K562 (cell line): Measurements from ENCODE around the gene RCSD1. TPM values are rescaled to one million over a fixed set of nuclear protein-coding genes. Genes with fewer than 3 reads are reported as not detected.

ENCODE experiments used
- CREBBP ChIP-seq: IDR thresholded peaks from one replicate; pipeline ENCODE4 v1.6.1; 2012; ENCODE audit warnings: low read depth, mild to moderate bottlenecking, control low read depth, inconsistent platforms, low read length
- ELF4 ChIP-seq: fragments of 450-650 bp; formaldehyde crosslinking; IDR thresholded peaks from 2 replicates; pipeline ENCODE4 v1.4.0; 2022; ENCODE audit warnings: missing genetic modification characterization
- ERF ChIP-seq: fragments of 450-650 bp; formaldehyde crosslinking; IDR thresholded peaks from 2 replicates; pipeline ENCODE4 v1.4.0; 2020; ENCODE audit warnings: mild to moderate bottlenecking, mixed read lengths
- HNRNPLL ChIP-seq: fragments of 200-400 bp; formaldehyde crosslinking; IDR thresholded peaks from 2 replicates; pipeline ENCODE4 v1.6.1; 2017; ENCODE audit warnings: low read length, low read depth, mild to moderate bottlenecking; ENCODE audit not compliant: poor library complexity, severe bottlenecking
- IFI16 ChIP-seq: fragments of 250-450 bp; sonication (Bioruptor Pico); IDR thresholded peaks from 2 replicates; pipeline ENCODE4 v2.1.2; 2022; ENCODE audit warnings: mild to moderate bottlenecking, inconsistent platforms
- KDM1A ChIP-seq, 2 experiments: fragments of 450-650 bp; IDR thresholded peaks; 2 replicates each; pipeline ENCODE4 v1.6.1; 2016; ENCODE audit warnings: mild to moderate bottlenecking in 2 of 2
- MBD1 ChIP-seq: fragments of 250-450 bp; sonication (Bioruptor Pico); IDR thresholded peaks from 2 replicates; pipeline ENCODE4 v1.8.0; 2022; ENCODE audit warnings: inconsistent platforms
- MBD2 ChIP-seq: sonication (generic); IDR thresholded peaks from 2 replicates; pipeline ENCODE4 v1.6.1; 2016; ENCODE audit warnings: low read depth, borderline replicate concordance
- MEF2A ChIP-seq: IDR thresholded peaks from 2 replicates; pipeline ENCODE4 v1.6.1; 2011; ENCODE audit warnings: low read depth, mild to moderate bottlenecking, low read length, moderate library complexity; ENCODE audit not compliant: control insufficient read depth
- NBN ChIP-seq: fragments of 450-650 bp; IDR thresholded peaks from 2 replicates; pipeline ENCODE4 v1.6.1; 2016; ENCODE audit warnings: low read depth, mild to moderate bottlenecking
- PHTF2 ChIP-seq: fragments of 250-450 bp; sonication (Bioruptor Pico); IDR thresholded peaks from 2 replicates; pipeline ENCODE4 v1.5.0; 2021; ENCODE audit warnings: mild to moderate bottlenecking
- SIN3A ChIP-seq, 2 experiments: fragments of 150-350 bp in 1 of 2; IDR thresholded peaks; 2 replicates each; pipeline ENCODE4 v1.6.1; 2011 to 2016; ENCODE audit warnings: borderline replicate concordance in 2 of 2, low read depth in 2 of 2, low read length in 2 of 2, mild to moderate bottlenecking in 2 of 2, moderate library complexity in 2 of 2; ENCODE audit not compliant: control insufficient read depth in 1 of 2
- SNAPC5 ChIP-seq: fragments of 250-450 bp; sonication (Bioruptor Pico); IDR thresholded peaks from 2 replicates; pipeline ENCODE4 v1.8.0; 2021; ENCODE audit warnings: moderate library complexity, mild to moderate bottlenecking, inconsistent platforms
- TEAD1 ChIP-seq, 2 experiments: fragments of 450-650 bp in 1 of 2; sonication (generic) in 1 of 2; formaldehyde crosslinking; IDR thresholded peaks; 2 replicates each; pipeline versions ENCODE4 v1.4.0 to v1.8.0; 2020 to 2022; ENCODE audit warnings: mild to moderate bottlenecking in 2 of 2, missing genetic modification reagents in 1 of 2
- THRA ChIP-seq: fragments of 450-650 bp; IDR thresholded peaks from 2 replicates; pipeline ENCODE4 v1.6.1; 2017; ENCODE audit warnings: mild to moderate bottlenecking, moderate library complexity
- ZFPM2 ChIP-seq: fragments of 250-450 bp; sonication (Bioruptor Pico); IDR thresholded peaks from 2 replicates; pipeline ENCODE4 v1.5.1; 2022; ENCODE audit warnings: mild to moderate bottlenecking
- ZNF133 ChIP-seq: fragments of 250-450 bp; sonication (Bioruptor Pico); IDR thresholded peaks from 2 replicates; pipeline ENCODE4 v1.4.0; 2020; ENCODE audit warnings: mild to moderate bottlenecking
- ZNF79 ChIP-seq: fragments of 250-450 bp; sonication (Bioruptor Pico); IDR thresholded peaks from 2 replicates; pipeline ENCODE4 v1.4.0; 2020; ENCODE audit warnings: low read depth, mild to moderate bottlenecking, moderate library complexity
- polyA plus RNA-seq, 8 experiments: library from polyadenylated mRNA; depleted of rRNA in 4 of 8; stranded (reverse) in 5 of 8; unstranded in 3 of 8; fragments of >200 nt; fragmentation: Nextera tagmentation in 2 of 8; fragmentation: Illumina TruSeq in 1 of 8; extraction: Ambion mirVana in 2 of 8; extraction: Trizol in 1 of 8; gene quantifications; 2 replicates each; pipeline versions ENCODE4 v1.2.1 to v1.2.3, GENCODE V29; 2011 to 2014; ENCODE audit warnings: inconsistent platforms in 1 of 8, missing spikeins in 1 of 8
- total RNA-seq, 7 experiments: library from RNA; depleted of rRNA in 6 of 7; stranded (reverse); fragments of >200 nt in 6 of 7; fragmentation: Illumina TruSeq in 2 of 7; extraction: Trizol in 2 of 7; gene quantifications; 2 replicates each; pipeline versions ENCODE4 v1.2.1 to v1.2.3, GENCODE V29; 2011 to 2021; ENCODE audit warnings: low replicate concordance in 1 of 7
- TF ChIP-seq, protein P1 (sequence below): fragments of 250-450 bp; sonication (Bioruptor Pico); IDR thresholded peaks from 2 replicates; pipeline ENCODE4 v1.8.0; 2022; ENCODE audit warnings: inconsistent platforms, mild to moderate bottlenecking, moderate library complexity, borderline replicate concordance
- TF ChIP-seq, protein P2 (sequence below): IDR thresholded peaks from 2 replicates; pipeline ENCODE4 v1.6.1; 2011; ENCODE audit not compliant: insufficient read length; ENCODE audit errors: extremely low read depth
- TF ChIP-seq, protein P3 (sequence below): fragments of 250-450 bp; sonication (Bioruptor Pico); IDR thresholded peaks from 2 replicates; pipeline ENCODE4 v1.4.0; 2020; ENCODE audit warnings: borderline replicate concordance

RCSD1 gene
- total and polyA plus RNA-seq, 9 of the 15 experiments (the other 6 are each of a cell fraction or from before 2014, with no cell fraction given) = 7.8 to 69.8 (median 45.3) TPM

DNA sequence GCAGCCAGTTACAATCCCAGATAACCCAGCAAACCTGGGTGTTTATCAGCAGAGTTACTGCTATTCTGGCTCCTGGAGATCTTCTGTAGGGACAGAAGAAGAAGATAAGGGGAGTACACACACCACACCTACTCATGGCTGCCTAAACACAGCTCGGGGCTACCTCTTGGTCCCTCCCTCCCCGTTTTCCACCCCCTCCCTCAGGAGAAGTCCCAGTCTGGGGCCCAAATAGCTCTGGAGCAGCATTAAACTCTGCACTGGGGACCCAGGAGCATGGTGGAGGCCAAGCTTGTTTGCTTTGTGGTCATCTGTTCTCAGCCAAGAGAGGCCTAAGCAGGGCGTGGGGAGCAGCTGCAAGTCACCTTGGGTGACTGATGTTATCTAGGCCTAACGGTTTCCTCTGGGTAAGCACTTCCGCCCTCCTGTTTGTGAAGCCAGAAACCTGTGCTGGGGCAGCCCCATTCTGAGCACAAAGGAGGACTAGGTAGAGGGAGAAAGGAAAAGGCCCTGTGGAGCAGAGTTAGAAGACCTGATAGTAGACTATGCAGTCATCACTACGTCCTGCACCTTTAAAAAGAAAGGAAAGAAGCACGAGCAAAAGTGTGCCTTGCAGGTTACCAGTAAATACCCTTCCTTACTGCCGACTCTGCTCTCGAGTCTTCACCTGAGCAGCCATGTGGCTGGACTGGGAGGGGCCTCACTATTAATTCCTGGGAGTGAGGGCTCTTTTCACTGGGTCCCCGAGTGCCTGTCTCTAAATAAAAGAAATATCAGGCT lies 2.0 kb upstream of the RCSD1 start (continued):
- TF ChIP-seq IFI16 (CRISPR knock-in tag) = no peak
- TF ChIP-seq, protein P1, sequence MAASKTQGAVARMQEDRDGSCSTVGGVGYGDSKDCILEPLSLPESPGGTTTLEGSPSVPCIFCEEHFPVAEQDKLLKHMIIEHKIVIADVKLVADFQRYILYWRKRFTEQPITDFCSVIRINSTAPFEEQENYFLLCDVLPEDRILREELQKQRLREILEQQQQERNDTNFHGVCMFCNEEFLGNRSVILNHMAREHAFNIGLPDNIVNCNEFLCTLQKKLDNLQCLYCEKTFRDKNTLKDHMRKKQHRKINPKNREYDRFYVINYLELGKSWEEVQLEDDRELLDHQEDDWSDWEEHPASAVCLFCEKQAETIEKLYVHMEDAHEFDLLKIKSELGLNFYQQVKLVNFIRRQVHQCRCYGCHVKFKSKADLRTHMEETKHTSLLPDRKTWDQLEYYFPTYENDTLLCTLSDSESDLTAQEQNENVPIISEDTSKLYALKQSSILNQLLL (CRISPR knock-in tag) = no peak
- TF ChIP-seq SIN3A (IDR thresholded peaks at IDR 0.05; ENCODE audit: borderline replicate concordance in 2 of 2, control insufficient read depth in 1 of 2, low read depth in 2 of 2, low read length in 2 of 2) = peak; percentile 32 to 81; a peak in 1 of 4 replicates
- peak; percentile 73; the same call in 1 of the 2 replicates for TF ChIP-seq MEF2A
- no peak; the same call in none of the 2 replicates for TF ChIP-seq ERF (CRISPR knock-in tag)
- peak; percentile 91 to 93 for TF ChIP-seq KDM1A (IDR thresholded peaks at IDR 0.05)
- TF ChIP-seq CREBBP = no peak
- peak; percentile 98 for TF ChIP-seq NBN
- TF ChIP-seq, protein P2, sequence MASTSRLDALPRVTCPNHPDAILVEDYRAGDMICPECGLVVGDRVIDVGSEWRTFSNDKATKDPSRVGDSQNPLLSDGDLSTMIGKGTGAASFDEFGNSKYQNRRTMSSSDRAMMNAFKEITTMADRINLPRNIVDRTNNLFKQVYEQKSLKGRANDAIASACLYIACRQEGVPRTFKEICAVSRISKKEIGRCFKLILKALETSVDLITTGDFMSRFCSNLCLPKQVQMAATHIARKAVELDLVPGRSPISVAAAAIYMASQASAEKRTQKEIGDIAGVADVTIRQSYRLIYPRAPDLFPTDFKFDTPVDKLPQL = no peak
- no peak for TF ChIP-seq ZFPM2
- no peak for TF ChIP-seq ZNF133 (CRISPR knock-in tag)
- no peak for TF ChIP-seq HNRNPLL
- no peak for TF ChIP-seq MBD1
- no peak for TF ChIP-seq SNAPC5 (CRISPR knock-in tag)
- TF ChIP-seq ZNF79 (CRISPR knock-in tag) = no peak
- TF ChIP-seq TEAD1 (CRISPR knock-in tag; IDR thresholded peaks at IDR 0.05) = peak; percentile 81 to 85; a peak in 3 of 4 replicates
- TF ChIP-seq, protein P3, sequence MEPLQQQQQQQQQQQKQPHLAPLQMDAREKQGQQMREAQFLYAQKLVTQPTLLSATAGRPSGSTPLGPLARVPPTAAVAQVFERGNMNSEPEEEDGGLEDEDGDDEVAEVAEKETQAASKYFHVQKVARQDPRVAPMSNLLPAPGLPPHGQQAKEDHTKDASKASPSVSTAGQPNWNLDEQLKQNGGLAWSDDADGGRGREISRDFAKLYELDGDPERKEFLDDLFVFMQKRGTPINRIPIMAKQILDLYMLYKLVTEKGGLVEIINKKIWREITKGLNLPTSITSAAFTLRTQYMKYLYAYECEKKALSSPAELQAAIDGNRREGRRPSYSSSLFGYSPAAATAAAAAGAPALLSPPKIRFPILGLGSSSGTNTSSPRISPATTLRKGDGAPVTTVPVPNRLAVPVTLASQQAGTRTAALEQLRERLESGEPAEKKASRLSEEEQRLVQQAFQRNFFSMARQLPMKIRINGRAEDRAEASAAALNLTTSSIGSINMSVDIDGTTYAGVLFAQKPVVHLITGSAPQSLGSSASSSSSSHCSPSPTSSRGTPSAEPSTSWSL (CRISPR knock-in tag) = no peak
- no peak for TF ChIP-seq THRA
- TF ChIP-seq ELF4 (CRISPR knock-in tag) = peak; percentile 90
- peak; percentile 82 for TF ChIP-seq MBD2
- TF ChIP-seq PHTF2 = no peak
